K562 treated with DMSO at 1 percent for 4 hours (cell line): Measurements from ENCODE around the gene CCDC149. TPM values are rescaled to one million over a fixed set of nuclear protein-coding genes. Genes with fewer than 3 reads are reported as not detected.

Experiments used
- total RNA-seq: library from RNA; unstranded; fragments of 300-600 nt; gene quantifications from 2 replicates; pipeline ENCODE4 v1.2.3, GENCODE V29; 2022; ENCODE audit not compliant: insufficient read depth

The CCDC149 gene
- total RNA-seq = not detected in 2 replicates

GRCh38 chr4:24912252-24913118 is at the start of gene CCDC149:
Gene CCDC149 (minus strand): TSS chr4:24913042. CDS start chr4:24912864, 178 bp downstream.

GRCh38 chr4:24794916-24795665 is 117.8 kb downstream of the CCDC149 start, which contains the start of gene SOD3:
Gene SOD3 (plus strand): TSS chr4:24795573. CDS start chr4:24799522, 3,949 bp downstream.

Other genes starting within 250 kb of the CCDC149 start
- gene SOD3, start 117.5 kb downstream of the CCDC149 start, total RNA-seq = not detected in 2 replicates
- gene LGI2, start 117.9 kb upstream of the CCDC149 start, total RNA-seq = not detected in 2 replicates
- 3.5 and 9.4 TPM in 2 replicates for gene SEPSECS, start 247.4 kb upstream of the CCDC149 start, total RNA-seq